DMS79 treated with DMSO at 0.1 percent for 48 hours (cell line): ENCODE data around the gene ONECUT3.
"Not testable (repeated sequence)": the region's sequence is repeated elsewhere in the genome, so short reads cannot be mapped to it uniquely, and the experiment has no call there.

Experiments
- DNase-seq: peaks from one replicate; lab custom pipeline; 2025; lab: John Stamatoyannopoulos, UW

ONECUT3 gene

DNA sequence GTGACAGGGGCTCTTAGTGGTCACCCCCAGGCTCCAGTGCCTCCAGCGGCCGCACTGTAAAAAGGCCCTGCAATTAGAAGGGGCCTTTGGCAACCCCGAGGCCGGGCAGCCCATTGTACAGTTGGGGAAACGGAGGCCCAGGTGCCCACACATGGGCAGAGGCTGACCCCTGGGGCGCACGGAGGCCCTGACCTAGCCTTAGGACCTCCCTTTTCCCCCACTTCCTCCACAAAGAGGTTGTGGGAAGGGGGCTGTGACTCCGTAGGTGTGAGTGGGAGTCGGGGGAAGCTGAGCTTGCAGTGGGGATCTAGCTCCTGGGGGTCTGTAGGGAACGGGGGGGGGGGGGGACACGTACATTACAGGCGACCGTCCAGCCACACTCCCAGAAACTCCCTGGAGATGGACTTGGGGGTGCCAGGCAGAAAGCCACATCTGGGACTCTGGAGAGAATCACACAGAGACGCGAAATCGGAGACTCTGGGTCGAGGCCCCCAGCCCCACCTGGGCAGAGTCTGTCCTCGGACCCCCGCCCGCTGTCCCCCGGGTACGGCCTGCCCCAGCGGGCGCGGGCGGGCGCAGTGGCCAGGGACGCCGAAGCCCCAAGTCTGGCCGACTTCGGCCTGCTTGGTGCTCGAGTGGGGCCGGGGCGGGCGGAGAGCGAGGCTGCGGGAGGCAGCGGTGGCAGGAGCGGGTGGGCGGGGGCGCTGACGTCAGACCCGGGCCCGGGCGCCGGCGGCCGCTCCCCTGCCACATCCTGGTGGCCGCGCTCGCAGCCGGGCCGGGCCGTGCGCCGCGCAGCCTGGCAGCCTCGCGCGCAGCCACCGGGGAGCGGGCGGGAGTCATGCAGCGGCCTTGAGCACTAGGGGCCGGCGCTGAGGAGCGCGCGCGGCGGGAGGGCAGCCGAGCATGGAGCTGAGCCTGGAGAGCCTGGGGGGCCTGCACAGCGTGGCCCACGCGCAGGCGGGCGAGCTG, at the start of gene ONECUT3:
ONECUT3 (plus strand) TSS at position 750 of the 972 bp plus-strand sequence; CDS start at position 907, 157 bp downstream.
- DNase-seq = no peak

DNA sequence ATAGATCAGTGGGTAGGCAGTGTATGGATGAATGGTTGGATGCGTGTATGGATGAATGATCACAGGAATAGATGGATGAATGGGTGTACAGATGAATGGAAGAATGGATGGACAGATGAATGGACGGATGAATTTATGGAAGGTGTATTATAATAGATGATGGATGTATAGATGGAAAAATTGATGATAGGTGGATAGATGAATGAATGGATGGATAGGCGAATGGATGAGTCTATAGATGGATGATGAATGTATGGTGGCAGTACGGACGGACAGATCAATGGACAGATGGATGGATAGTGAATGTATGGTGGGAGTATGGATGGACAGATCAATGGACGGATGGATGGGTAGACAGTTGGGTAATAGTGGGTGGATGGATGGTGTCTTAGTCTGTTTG, 49.0 kb upstream of the ONECUT3 start:
- no peak for DNase-seq

DNA sequence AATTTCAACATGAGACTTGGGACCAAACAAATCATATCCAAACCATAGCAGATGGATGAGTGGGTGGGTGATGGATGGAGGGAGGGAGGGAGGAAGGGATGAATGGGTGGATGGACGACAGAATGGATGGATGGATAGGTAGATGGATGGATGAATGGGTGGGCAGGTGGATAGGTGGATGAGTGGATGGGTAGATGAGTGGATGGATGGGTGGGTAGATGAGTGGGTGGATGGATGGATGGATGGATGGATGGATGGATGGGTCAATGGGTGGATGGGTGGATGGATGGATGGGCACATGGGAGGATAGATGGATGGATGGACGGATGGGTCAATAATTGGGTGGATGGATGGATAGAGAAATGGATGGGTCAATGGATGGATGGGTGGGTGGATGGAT, 47.9 kb upstream of the ONECUT3 start:
- DNase-seq = no peak

DNA sequence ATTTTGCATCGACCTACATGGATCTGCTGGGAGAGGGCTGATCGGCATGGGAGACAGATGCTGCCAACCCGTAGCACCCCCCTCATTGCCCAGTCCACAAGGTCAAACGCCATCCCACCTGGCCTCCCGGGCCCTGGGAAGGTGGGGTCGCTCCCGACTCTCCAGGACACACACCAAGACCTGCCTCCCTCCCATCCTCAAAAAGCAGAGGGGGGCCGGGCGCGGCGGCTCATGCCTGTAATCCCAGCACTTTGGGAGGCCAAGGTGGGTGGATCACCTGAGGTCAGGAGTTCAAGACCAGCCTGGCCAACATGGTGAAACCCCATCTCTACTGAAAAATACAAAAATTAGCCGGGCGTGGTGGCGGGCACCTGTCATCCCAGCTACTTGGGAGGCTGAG, 46.7 kb upstream of the ONECUT3 start:
- DNase-seq = not testable (repeated sequence)

DNA sequence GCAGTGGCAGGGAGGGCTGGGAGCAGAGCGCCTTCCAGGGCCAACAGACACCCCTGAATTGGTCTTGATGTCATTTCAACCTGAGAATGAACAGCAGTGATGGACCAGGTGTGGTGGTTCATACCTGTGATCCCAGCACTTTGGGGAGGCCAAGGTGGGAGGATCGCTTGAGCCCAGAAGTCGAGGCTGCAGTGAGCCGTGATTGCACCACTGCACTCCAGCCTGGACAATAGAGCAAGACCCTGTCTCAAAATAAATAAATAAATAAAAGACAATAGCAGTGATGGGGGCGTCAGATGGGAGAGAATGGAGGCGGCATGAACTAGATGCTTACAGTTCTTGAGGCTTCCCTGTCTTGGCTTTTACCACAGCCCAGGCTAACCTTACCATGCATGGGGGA, 46.1 kb upstream of the ONECUT3 start:
- DNase-seq = no peak

DNA sequence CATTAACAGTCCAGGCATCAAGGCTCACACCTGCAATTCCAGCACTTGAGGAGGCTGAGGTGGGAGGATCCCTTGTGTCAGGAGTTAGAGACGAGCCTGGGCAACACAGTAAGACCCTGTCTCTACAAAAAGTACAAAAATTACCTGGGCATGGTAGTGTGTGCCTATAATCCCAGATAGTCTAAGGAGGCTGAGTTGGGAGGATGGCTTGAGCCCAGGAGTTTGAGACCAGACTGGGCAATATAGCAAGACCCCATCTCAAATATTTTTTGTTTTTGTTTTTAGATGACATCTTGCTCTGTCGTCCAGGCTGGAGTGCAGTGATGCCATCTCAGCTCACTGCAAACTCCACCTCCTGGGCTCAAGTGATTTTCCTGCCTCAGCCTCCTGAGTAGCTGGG, 40.1 kb upstream of the ONECUT3 start:
- DNase-seq = no peak

DNA sequence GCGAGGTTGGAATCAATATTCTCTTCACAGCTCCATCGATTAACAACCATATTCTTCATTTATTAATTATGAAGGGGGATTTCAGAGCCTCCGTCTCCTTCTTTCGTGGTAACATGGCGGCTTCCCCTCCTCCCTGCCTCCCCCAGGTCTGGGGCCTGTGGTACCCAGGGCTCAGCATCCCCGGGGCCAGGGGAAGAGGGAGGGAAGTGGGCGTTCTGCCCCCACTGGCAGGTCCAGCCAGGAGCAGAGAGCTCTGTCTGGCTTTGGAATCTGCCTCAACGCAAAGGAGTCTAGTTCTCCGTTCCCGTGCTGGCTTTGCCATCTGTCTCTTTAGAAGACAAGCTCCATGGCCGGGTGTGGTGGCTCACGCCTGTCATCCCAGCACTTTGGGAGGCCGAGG, 37.8 kb upstream of the ONECUT3 start:
- no peak for DNase-seq

DNA sequence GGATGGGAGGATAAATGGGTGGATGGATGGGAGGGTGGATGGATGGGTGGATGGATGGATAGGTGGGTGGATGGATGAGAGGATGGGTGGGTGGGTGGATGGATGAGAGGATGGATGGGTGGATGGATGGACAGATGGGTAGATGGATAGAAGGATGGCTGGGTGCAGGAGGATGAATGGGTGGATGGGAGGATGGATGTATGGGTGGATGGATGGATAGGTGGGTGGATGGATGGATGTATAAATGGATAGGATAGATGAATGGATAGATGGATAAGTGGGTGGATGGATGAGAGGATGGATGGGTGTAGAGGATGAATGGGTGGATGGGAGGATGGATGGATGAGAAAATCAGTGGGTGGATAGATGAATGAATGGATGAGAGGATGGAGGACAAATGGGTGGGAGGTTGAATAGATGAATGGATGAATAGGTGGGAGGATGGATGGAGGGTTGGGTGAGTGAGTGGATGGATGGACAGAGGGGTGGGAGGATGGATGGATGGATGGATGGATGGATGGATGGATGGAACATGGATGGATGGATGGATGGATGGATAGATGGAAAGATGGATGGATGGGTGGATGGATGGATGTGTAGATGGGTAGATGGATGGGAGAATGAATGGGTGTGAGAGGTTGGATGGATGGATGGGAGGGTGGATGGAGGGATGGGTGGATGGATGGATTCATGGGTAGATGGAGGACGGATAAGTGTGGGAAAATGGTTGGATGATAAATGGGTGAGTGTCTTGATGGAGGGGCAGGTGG, 35.9 kb upstream of the ONECUT3 start:
- DNase-seq = no peak

DNA sequence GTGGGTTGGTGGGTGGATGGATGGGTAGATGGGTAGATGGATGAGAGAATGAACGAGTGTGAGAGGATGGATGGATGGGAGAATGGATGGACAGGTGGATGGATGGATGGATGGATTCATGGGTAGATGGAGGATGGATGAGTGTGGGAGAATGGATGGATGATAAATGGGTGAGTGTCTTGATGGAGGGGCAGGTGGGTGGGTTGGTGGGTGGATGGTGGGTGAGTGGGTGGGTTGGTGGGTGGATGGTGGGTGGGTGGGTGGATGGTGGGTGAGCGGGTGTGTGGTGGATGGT, 35.4 kb upstream of the ONECUT3 start:
- DNase-seq = no peak

DNA sequence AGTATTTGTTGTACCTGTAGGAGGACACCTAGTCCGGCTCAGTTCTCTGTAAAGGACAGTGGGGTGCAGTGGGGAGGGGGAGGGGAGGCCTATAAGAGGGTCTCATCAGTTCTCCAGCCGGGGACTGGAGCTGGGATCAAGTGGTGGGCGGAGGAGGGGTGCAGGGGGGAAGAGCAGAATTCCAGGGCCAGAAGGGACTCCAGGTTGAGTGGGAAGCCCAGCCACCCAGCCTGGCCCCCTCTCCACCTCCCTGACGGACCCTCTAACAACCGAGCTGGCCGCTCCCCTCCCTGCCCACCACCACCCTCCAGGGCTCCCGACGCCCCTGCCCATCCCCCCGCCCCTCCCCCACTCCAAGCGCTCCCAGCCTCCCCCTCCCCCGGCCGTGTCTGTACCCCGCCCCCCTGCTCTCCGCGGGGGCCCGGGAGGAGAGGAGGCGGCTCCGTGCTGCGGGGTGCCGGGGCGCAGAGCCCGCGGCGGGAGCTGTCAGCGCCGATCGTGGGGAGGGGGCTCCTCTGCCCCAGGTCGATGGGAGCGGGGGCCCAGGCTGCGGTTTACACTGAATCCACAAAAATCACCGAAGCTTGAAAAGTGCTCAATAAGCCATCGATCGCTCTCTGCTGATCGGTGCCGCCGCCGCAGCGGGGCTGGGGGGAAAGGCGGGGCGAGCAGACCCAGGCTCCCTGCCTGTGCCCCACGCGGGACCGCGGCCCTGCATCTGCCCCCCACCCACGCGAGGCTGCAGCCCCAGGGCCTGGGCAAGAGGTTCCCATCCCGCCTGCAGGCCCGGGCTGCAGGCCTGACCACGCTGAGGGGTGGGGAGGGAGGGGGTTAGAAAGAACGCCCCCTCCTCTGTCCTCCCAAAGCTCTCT, 34.6 kb upstream of the ONECUT3 start:
- no peak for DNase-seq

DNA sequence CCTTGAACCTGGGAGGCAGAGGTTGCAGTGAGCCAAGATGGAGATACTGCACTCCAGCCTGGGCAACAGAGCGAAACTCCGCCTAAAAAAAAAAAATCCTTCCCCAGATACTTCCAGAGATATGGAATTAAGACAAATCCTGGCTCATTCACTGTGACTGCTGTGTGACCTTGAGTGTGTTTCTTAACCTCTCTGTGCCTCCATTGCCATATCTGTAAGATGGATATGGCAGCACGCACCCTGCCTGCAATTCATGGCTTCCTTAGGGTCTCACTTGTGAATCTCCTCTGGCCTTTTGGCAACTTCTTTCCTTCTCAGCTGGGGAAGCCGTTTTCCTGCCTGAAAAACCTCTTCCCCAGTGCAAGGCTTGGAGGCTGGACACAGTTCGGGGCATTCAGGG, 33.8 kb upstream of the ONECUT3 start:
- DNase-seq = no peak

DNA sequence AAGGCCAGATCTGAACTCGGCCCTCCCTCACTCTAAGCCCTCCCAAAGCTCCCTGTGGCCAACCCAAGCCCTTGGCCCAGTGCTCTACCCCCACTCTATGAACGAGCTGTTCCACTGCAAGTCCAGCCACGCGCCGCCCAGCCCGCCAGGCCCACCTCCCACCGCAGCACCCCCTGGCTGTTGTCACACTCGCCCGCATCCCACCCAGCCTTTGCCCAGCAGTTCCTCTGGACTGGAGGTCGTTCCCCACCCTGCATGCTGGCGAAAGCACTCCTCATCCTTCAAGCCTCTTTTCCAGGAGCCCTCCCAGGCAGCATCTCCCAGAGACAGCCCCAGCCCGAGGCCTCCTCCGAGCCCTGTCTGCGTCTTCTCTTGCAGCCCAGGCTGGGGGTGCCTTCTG, 33.1 kb upstream of the ONECUT3 start:
- no peak for DNase-seq

DNA sequence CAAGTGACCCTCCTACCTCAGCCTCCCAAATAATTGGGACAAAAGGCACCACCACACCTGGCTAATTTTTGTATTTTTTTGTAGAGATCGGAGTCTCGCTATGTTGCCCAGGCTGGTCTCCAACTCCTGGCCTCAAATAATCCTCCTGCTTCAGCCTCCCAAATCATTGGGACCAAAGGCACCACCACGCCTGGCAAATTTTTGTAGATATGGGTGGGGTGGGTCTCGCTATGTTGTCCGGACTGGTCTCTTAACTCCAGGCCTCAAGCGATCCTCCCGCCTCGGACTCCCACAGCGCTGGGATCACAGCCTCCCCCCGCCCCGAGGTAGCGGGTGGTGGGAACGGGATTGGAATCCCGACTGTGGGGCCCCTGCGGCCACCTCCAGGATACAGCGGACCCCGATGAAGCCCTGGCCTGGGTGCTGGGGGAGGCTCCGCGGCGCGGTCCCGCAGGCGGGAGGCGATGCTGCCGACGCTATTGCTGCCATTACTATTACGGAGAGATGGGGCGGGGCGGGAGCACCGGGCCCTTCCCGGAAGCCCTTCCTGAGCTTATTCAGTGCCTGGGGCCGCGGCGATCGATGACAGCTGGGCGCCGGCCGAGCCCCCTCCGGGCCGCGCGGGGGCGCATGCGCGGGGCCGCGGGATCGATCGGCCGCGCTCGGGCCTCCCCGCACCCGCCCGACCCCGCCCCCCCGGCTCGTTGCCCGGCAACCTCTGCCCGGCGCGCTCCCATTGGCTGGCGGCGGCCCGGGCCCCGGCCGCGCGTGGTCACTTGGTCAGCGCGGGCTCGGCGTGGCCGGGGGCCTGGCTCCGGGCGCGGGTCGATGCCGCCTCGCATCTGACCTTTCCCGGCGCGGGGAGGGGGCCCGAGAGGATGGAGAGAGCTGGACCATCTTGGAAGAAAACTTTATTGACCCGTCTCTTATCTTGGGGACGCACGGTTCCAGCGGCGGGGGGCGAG, 27.9 kb upstream of the ONECUT3 start:
- peak; percentile 33 for DNase-seq

DNA sequence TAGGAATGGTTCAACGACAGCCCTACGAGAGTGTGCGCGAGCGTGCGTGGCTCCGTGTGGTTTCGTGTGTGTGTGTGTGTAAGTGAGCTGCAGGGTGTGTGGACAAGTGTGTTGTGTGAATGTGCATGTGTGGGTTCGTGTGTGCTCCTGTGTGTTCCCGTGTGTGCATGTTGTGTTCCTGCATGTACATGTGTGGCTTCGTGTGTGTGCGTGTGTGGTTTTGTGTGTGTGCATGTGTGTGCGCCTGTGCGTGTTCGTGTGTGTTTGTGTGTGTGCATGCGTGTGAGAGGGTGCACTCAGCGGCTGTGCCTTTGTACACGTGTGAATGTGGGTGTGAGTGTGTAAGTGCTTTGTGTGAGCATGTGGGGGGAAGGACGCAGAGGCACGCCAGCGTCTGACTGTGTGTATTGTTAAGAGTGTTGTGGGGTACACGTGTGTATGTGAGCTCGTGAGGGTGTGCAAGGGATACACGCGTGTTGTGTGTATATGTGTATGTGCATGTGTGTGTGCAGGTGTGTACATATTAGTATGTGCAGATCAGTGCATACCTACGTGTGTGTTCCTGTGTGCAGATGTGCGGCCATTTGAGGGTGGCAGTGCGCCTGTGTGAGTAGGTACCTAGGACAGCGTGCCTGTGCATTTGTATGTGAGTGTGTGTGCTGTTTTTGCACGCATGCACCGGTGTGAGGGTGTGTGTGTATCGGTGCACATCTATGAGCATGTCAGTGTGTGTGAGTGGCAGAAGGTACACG, 24.3 kb upstream of the ONECUT3 start:
- DNase-seq = no peak

DNA sequence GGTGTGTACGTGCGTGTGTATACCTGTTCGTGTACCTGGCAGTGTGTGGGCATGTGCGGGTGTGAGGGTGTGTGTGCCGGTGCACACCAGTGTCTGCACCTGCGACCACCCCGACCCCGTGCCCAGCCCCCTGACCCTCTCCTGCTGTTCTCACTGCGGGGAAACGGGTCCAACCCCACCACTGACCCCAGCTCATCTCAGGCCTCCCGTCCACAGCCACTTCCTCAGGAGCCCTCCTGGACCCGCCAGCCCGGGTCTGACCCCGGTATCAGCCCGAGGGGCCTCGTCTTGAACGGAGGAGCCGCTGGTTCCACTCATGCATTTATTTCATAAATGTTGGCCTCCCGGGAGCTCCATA, 23.8 kb upstream of the ONECUT3 start:
- DNase-seq = no peak

DNA sequence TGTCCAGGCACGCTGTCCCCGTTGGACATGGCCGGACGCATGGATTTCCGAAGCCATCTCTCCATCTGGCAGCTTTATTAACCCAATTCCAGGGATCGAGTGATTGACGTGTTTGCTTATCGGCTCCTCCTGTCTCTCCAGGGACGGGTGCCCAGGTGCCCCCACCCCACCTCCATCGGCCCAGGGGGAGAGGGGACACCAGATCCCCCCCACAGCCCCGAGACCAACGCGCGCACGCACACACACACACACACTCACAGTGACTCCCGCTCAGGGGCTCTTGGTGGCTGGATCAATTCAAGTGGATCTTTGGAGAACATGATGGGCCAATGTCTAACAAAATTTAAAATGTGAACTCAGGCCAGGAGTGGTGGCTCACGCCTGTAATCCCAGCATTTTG, 23.1 kb upstream of the ONECUT3 start:
- no peak for DNase-seq

DNA sequence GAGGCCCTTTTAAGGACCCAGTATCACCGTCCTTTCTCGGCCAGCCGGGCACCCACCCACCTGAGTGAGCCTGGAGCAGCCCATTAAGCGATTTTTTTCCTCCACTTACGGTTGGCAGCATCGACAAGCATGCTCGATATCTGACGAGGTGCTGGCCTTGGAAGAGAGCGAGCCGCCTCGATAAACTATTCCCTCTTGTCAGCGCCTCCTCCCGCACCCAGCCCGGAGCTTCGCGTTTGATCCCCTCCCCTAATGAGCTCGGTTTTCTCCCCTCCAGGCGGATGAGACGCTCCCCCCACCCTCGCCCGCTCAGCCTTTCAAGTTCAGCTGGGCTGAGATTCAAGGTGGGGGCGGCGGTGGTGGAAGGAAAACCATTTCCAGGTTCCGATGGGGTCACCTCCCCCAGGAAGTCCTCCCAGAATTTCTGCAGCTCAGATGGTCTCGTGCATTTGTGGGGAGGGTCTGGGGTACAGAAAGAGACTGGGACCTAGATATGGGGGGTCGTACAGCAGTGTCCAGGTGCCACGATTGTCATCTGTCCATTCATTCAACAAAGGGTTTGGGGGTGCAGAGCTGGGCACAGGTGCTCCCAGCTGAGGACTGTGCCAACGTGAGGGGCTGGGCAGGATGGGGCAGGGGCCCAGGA, 18.9 kb upstream of the ONECUT3 start:
- peak; percentile 8 for DNase-seq

DNA sequence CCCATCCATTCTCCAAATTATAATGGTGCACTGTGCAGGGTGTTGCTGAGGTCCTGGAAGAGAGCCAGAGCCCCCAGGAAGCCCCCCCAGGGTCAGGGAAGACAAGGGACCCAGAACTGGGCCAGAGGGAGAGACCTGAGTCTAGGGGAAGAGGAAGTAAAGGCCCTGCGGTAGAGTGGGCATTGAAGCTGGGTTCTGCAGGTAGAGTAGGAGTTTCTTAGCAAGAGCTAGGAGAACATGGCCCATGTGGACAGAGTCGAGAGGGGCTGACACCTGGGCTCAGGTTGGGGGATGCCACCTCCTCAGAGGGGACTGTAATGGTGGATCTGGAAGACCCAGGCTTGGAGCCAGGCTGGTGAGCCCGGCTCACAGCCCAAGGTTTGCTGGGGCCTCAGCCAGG, 17.0 kb upstream of the ONECUT3 start:
- no peak for DNase-seq

DNA sequence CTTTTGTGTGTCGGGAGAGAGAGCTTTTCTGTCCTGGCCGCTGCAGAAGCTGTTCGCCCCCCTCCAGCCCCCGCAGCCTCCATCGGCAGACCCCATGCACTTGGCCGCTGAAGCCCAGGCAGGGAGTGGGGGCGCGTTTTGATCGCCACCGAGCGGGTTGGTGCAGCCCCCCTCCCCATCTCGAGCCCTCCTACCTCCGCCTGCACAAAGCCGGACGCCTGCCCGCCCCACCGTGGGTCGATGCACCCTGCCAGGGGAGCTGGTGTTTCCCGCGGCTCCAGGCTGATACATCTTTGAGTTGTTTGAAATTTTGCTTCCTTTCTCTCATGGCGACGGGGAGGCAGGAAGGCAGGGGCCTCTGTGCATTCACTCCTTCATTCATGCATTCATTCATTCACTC, 16.4 kb upstream of the ONECUT3 start:
- no peak for DNase-seq
